ENCODE results near the gene CD83. TPM values are rescaled to one million over a fixed set of nuclear protein-coding genes. Genes with fewer than 3 reads are reported as not detected.

The CD83 gene
- total RNA-seq, 4 donors from 2014 or later = 0.27 to 0.72 (median 0.56) TPM; not detected in 1

DNA sequence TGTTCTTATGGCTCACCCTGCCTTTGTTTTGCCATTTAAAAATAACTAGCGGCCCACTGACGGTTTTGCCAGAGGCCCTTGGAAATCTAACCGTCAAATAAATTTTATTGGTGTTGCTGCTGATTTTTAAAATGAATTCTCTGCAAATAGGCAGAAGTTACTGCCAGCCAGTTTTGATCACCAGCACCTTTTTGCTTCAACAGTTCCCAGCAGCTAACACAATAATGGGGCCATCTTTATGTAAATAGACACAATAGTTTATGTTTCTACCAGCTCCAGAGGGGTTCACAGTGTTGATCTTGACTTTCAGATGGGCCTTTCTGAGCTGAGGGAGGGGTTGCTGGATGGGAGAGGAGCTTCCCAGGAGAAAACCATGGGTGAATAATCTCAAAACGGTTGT, 11.2 kb downstream of the CD83 start:
- DNase-seq = no peak
- no peaks in the 10 kb centered on the region for H3K27me3 ChIP-seq
- H3K27ac ChIP-seq = no peak overlapping the region
- H3K9me3 ChIP-seq = no peaks in the 10 kb centered on the region
- H3K4me1 ChIP-seq = no peaks in the 10 kb centered on the region
- no peak for ATAC-seq
- intact Hi-C loops (cut with DNase I; ENCODE audit: low total_unique reads) = no loop called here
- H3K4me3 ChIP-seq = no peak overlapping the region
- TF ChIP-seq POLR2A (IDR thresholded peaks at IDR 0.05) (no peak), CTCF (IDR thresholded peaks at IDR 0.05 in 4 of 5, conservative IDR thresholded peaks at IDR 0.05 in 1 of 5) (no peak)
- in situ Hi-C loops (cut with MboI; ENCODE audit: low sequenced_read_pairs in 4 of 4) = no loop called here
- no peaks in the 10 kb centered on the region for H3K36me3 ChIP-seq

GRCh38 chr6:14129575-14129974, 12.0 kb downstream of the CD83 start:
- Histone ChIP-seq H3K27me3 (no peaks in the 10 kb centered on the region), H3K27ac (no peak overlapping the region), H3K36me3 (no peaks in the 10 kb centered on the region), H3K9me3 (no peaks in the 10 kb centered on the region), H3K4me1 (no peaks in the 10 kb centered on the region), H3K4me3 (no peak overlapping the region)
- DNase-seq = peak in 1 of 2 donors; percentile 24
- peak; percentile 58 to 61 for ATAC-seq
- TF ChIP-seq POLR2A (IDR thresholded peaks at IDR 0.05) (no peak), CTCF (IDR thresholded peaks at IDR 0.05 in 4 of 5, conservative IDR thresholded peaks at IDR 0.05 in 1 of 5) (peak in 2 of 5 experiments; percentile 44 to 56)
- intact Hi-C loops (cut with DNase I; ENCODE audit: low total_unique reads) (no loop called here), in situ Hi-C loops (cut with MboI; ENCODE audit: low sequenced_read_pairs in 4 of 4) (no loop called here)

DNA sequence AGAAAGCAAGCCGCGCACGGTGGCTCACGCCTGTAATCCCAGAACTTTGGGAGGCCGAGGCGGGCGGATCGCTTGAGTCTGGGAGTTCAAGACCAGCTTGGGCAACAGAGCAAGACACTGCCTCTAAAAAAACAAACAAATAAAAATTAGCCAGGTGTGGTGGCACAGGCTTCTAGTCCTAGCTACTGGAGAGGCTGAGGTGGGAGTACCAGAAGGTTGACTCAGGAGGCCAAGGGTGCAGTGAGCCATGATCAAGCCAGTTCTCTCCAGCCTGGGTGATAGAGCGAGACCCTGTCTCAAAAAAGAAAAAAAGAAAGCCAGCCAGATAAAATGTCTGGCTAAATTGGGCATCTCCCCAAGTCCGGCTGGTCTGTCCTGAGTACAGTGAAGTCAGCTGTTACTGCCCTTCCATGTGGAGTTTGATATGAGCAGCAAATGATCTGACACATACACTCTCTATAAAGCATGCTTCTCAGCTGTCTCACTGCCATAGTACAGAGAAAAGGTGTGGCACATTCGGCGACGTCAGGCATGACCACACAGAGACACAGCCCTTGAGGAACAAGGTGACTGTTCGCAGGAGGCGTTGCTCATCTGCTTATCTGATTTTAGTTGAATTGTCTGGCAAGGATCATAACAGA, 13.0 kb downstream of the CD83 start:
- DNase-seq (no peak), ATAC-seq (no peak)
- H3K27me3 ChIP-seq = no peaks in the 10 kb centered on the region
- H3K36me3 ChIP-seq = no peaks in the 10 kb centered on the region
- no peaks in the 10 kb centered on the region for H3K9me3 ChIP-seq
- no peak overlapping the region for H3K4me3 ChIP-seq
- no peak overlapping the region for H3K27ac ChIP-seq
- TF ChIP-seq POLR2A (IDR thresholded peaks at IDR 0.05) (no peak), CTCF (IDR thresholded peaks at IDR 0.05 in 4 of 5, conservative IDR thresholded peaks at IDR 0.05 in 1 of 5) (no peak)
- intact Hi-C loops (cut with DNase I; ENCODE audit: low total_unique reads) (no loop called here), in situ Hi-C loops (cut with MboI; ENCODE audit: low sequenced_read_pairs in 4 of 4) (no loop called here)
- no peaks in the 10 kb centered on the region for H3K4me1 ChIP-seq

DNA sequence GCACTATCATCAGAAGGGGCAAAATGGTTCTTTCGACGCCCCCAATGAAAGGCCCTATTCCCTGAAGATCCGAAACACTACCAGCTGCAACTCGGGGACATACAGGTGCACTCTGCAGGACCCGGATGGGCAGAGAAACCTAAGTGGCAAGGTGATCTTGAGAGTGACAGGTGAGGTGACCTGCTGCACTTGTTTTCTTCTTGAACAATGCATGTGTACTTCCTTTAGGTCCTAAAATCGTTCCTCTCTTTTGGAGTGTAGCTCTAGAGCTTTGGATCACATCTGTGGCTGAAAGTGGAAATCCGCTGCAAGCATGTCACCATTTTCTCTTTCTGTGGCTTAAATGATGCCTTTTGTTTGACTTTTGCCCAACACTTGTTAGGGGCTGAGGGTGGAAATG, 14.0 kb downstream of the CD83 start:
- TF ChIP-seq CTCF (IDR thresholded peaks at IDR 0.05 in 4 of 5, conservative IDR thresholded peaks at IDR 0.05 in 1 of 5) (no peak), POLR2A (IDR thresholded peaks at IDR 0.05) (no peak)
- in situ Hi-C loops (cut with MboI; ENCODE audit: low sequenced_read_pairs in 4 of 4) = no loop called here

More for the DNA sequence above, 14.0 kb downstream of the CD83 start:
- H3K9me3 ChIP-seq = no peaks in the 10 kb centered on the region
- H3K4me3 ChIP-seq = no peak overlapping the region
- ATAC-seq (no peak), DNase-seq (no peak)
- H3K4me1 ChIP-seq = no peaks in the 10 kb centered on the region
- H3K27me3 ChIP-seq = no peaks in the 10 kb centered on the region
- no peak overlapping the region for H3K27ac ChIP-seq
- intact Hi-C loops (cut with DNase I; ENCODE audit: low total_unique reads) = no loop called here
- no peaks in the 10 kb centered on the region for H3K36me3 ChIP-seq

All from gastrocnemius medialis (tissue), 4 donors.